ENCODE results near the gene MOCOS. TPM values are rescaled to one million over a fixed set of nuclear protein-coding genes. Genes with fewer than 3 reads are reported as not detected.
"Not testable (repeated sequence)": the region's sequence is repeated elsewhere in the genome, so short reads cannot be mapped to it uniquely, and the experiment has no call there.

Gene MOCOS
- polyA plus RNA-seq, 3 donors, result 1.1 to 4.7 (median 2.3) TPM

DNA sequence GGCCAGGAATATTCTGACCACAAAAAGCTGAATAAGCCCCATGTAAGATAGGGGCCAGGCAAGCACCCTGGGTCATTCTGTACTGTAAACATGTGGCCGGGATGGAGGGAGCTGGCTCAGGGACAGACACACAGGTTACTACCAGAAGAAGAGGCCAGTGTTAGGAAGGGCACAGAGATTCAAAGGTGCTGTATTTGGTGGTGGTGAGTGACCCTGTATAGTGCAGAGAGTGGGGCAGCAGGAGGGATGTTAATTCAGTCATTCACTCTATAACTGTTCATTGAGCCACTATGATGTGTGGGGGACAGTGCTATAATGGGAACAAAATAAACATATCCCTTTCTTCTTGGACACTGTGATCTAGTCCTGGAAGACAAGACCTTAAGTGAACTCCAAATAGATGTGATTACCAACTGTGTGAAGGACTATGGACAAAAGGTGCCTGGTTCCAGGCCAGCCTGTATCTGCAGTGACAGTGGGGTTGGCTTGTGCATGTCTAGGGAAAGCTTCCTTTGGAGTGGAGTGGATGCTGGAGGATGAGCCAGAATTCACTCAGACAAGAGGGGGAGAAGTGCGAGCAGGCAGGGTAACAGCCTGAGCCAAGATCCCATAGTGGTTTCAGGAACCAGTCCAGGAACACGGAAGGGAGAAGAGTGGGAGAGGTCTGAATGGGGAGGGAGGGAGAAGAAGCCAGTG lies 8.3 kb downstream of the MOCOS start:
- WGBS, 3 donors, result 57 to 80% (median 65%) methylated on average over 3 of the region's 3 CpGs

DNA sequence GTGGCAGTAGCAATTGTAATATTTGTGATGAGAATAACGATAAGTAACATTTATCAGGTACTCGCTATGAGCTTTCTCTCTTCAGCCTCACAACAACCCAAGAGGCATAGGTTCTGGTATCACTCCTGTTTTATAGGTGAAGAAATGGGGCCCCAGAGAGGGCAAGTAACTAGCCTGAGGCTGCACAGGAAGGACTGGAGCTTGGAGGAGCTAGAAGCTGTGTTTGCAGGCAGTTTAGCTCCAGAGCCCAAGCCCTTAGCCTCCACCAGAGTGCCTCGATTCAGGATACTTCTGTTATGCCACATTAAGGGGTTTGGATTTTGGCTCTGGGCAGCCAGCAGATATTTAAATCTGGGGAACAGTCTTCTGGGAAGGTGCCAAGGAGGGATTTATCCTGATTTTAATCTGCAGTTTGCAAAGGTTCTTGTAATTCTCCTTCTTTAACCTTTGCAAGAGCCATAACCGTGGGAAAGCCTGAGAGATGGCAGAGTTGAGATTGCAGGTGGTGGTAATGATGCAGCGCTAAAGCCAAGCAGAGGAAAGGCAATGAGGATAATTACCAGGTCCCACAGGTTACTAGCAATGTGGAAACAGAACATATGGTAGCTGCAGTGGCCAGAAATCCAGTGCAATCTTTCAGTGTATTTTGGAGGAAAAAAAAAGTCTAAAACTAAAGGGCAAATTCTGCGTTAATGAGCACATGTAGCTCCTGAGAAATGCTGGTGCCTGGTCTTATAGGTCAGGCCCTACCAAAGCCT lies 9.1 kb downstream of the MOCOS start:
- no peak overlapping the region for H3K27ac ChIP-seq (ENCODE audit: low read depth, low read length)
- WGBS, 3 donors, result 77 to 84% (median 81%) methylated on average over 6 of the region's 6 CpGs

More for the DNA sequence above, 8.3 kb downstream of the MOCOS start:
- H3K27ac ChIP-seq (ENCODE audit: low read depth, low read length), result no peak overlapping the region

DNA sequence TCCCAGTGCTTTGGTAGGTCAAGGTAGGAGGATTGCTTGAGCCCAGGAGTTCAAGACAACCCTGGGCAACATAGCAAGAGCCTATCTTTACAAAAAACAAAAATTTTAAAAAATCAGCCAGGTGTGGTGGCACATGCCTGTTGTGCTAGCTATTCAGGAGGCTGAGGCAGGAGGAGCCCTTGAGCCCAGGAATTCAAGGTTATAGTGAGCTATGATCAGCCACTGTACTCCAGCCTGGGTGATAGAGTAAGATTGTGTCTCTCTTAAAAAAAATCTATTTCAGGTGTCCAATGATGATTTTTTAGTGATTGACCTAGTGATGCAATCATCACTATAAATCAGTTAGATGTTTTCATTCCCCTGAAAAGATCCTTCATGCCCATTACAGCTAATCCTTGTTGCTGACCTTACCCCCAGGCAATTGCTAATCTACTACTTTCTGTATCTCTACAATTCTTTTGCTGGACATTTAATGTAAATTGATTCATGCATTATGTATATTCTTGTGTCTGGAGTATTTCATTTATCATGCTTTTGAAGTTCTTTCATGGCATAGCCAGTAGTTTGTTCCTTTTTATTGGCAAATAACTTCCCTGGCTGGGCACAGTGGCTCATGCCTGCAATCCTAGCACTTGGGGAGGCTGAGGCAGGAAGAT lies 10.3 kb downstream of the MOCOS start:
- no peak overlapping the region for H3K27ac ChIP-seq (ENCODE audit: low read depth, low read length)

DNA sequence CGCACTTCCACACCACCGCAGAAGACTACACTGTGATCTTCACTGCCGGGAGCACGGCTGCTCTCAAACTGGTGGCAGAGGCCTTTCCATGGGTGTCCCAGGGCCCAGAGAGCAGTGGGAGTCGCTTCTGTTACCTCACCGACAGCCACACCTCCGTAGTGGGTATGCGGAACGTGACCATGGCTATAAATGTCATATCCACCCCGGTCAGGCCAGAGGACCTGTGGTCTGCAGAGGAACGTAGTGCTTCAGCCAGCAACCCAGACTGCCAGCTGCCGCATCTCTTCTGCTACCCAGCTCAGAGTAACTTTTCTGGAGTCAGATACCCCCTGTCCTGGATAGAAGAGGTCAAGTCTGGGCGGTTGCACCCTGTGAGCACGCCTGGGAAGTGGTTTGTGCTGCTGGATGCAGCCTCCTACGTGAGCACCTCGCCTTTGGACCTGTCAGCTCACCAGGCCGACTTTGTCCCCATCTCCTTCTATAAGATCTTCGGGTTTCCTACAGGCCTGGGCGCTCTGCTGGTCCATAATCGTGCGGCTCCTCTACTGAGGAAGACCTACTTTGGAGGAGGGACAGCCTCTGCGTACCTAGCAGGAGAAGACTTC lies 12.5 kb downstream of the MOCOS start:
- H3K27ac ChIP-seq (ENCODE audit: low read depth, low read length), result no peak overlapping the region
- 87 to 90% (median 89%) methylated on average over 22 of the region's 22 CpGs for WGBS, 3 donors

DNA sequence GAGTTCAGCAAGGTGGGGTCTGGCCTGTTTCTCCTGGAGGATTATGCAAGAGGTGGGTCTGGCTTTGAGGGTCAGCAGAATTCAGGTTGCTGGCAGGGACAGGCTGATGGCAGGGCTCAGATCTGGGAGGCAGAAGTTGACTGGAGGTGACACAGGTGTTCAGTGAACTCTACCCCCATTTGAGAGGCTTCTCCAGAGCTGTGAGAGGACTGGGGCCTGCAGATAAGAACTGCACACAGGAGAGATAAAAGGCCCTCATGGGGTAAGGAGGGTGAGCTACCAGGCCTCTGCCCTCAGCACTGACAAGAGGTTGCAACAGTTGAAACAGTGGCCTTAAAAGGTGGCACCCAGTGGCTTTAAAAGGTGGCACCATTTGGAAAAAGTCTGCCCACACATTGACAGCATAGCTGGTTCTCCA lies 13.1 kb downstream of the MOCOS start:
- H3K27ac ChIP-seq (ENCODE audit: low read depth, low read length), result no peak overlapping the region

DNA sequence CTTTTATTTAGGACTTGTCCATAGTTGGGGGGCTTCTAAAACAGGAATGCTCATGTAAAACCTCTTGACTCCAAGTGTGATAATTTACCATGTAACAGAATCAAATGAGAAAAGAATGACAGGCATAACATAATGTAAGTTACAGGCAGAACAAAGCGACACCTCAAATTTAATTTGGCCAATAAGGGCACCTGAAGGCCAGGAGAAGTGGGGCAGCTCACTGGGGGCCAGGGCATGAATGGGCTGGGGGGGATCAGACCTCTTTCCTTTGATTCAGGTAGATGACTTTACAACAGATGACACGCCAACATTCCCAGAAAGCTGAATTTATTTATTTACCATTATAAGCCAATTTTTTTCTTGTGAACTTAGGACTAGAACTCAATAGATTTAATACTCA lies 14.5 kb downstream of the MOCOS start:
- 88 to 96% (median 95%) methylated on average over 2 of the region's 2 CpGs for WGBS, 3 donors
- H3K27ac ChIP-seq (ENCODE audit: low read depth, low read length), result no peak overlapping the region

DNA sequence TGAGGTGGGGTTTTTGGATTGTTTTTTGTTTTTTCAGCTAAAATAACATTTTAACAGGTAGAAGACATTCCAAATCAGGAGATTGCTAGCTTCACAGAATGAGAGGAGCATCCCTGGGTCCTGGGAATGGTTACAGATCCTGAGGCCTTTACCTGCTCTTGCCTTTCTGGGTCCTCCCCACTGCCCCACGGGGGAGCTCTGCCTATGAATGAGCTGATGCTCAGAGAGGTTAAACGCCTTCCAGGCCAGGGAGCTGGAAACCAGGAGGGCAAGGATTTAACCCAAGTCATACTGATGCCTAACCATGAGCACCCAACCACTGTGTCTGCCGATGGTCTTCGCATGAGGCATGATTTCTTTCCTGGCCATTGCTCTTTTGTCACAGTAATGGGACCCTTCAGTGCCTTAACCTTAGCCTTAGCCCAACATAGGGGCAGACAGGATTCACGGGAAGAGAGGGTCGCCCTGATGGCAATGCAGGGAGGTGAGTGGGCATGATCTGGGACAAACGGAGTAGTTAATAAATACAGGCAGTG lies 16.1 kb downstream of the MOCOS start:
- 75 to 84% (median 79%) methylated on average over 7 of the region's 7 CpGs for WGBS, 3 donors
- no peak overlapping the region for H3K27ac ChIP-seq (ENCODE audit: low read depth, low read length)

DNA sequence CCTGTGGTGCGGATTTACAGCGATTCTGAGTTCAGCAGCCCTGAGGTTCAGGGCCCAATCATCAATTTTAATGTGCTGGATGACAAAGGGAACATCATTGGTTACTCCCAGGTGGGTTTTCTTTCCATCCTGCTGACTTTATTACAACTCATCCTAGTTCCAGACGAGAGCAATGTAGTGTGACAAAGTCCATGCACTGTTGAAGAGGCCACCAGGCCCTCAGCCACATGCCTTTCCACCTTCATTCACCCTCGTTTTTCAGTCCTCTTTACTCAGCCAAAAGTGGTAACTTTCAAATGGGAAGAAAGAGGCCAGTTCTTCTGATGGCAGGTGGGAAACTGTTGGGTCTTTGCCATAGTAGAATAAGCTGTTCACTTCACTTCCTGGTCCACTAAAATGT lies 17.9 kb downstream of the MOCOS start:
- no peak overlapping the region for H3K27ac ChIP-seq (ENCODE audit: low read depth, low read length)
- WGBS, 3 donors, result 78 to 87% (median 82%) methylated on average over 4 of the region's 4 CpGs

DNA sequence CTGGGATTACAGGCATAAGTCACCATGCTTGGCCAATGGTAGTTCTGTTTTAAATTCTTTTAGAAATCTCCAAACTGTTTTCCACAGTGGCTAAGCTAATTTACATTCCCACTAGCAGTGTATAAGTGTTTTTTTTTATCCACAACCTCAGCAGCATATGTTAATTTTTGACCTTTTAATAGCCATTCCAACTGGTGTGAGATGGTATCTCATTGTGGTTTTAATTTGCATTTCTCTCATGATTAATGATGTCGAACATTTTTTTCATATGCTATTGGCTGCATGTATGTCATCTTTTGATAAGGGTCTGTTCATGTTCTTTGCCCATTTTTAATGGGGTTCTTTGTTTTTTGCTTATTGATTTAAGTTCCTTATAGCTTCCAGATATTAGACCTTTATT lies 20.0 kb downstream of the MOCOS start:
- WGBS, 3 donors, result 90 to 92% (median 91%) methylated on average over 1 of the region's 1 CpG
- H3K27ac ChIP-seq (ENCODE audit: low read depth, low read length), result no peak overlapping the region

DNA sequence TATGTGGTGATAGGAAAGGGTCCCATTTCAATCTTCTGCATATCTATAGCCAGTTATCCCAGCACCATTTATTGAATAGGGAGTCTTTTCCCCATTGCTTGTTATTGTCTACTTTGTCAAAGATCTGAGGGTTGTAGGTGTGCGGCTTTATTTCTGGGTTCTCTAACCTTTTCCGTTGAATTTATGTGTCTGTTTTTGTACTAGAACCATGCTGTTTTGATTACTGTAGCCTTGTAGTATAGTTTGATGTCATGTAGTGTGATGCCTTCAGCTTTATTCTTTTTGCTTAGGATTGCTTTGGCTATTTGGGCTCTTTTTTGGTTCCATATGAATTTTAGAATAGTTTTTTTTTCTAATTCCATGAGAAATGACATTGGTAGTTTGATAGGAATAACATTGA lies 20.7 kb downstream of the MOCOS start:
- not testable (repeated sequence) for H3K27ac ChIP-seq (ENCODE audit: low read depth, low read length)
- 92 to 97% (median 92%) methylated on average over 2 of the region's 2 CpGs for WGBS, 3 donors

DNA sequence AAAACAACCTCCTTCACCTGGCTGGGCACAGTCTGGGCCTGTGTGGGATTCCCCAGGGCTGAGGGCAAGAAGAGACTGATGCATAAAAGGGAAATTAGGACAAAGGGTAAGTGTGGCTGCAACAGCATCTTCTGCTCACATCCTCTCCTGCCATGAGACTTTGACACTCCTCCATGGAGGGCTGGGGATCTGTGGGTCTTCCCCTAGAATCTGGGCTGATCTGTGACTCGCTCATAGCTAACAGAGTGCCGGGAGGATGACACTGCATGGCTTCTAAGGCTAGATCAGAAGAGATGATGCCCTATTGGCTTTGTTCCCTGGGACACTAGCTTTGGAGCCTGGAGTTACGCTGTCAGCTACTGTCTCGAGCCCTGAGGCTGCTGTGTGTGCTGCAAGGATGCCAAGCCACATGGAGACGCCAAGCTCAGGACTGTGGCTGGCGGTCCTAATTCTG lies 24.3 kb downstream of the MOCOS start:
- no peak overlapping the region for H3K27ac ChIP-seq (ENCODE audit: low read depth, low read length)
- 80 to 83% (median 82%) methylated on average over 6 of the region's 6 CpGs for WGBS, 3 donors

DNA sequence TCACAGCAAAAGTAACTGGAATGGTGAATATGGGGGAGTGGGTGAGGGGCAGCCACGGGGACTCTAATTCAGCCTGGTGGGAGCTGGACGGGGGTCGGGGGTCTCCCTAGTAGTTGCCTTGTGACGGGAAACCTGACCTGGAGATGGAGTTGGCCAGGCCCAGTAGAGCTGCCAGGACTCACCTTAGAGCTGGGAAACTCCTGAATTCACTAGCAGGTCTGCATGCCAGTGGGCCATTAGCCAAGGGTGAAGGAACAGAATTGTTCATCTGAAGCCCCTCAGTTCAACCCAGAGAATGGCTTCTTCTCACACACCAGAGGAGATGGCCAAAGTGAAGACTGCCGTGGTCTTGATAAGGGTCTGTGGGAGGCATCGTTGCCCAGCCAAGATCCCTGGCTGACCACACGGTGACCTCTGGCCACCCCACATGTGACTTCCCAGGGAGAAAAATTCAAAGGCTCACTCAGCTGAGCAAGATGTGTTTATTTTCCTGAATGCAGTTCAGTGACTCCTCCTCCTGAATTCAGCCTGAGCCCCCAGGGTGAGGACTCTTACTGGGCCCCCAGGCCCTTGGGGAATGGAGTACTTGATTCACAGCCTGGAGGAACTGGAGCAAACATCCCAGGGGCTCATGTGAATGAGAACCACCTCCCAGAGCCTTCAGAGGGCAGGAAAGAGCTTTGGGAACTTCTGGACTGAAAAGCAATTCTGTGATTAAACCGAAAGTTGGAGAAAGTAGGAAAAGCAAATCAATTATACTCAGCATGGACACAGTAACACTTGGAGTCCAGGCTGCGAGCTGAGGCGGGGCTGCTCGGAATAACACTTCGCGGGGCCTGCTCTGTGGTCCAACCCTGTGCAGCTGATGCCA lies 25.2 kb downstream of the MOCOS start:
- 60 to 79% (median 60%) methylated on average over 13 of the region's 13 CpGs for WGBS, 3 donors
- no peak overlapping the region for H3K27ac ChIP-seq (ENCODE audit: low read depth, low read length)

DNA sequence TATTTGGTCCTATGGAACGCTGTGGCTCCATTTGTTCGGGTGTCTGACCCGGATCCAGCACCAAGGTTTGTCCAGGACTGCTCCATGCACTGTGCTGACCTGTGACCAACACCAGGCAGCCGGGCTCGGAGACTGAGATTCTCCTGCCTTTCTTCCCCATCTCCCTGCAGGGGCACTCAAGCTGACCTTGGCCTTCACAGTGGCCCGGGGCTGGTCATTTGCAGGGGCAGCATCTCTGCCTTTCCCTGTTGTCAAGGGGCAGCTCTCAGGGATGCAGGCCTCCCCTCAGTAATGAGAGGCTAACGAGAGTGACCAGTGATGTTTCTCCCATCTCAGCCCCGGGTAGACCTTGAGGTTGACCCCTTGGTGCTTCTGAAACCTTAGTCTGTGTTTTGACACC lies 27.5 kb downstream of the MOCOS start:
- H3K27ac ChIP-seq (ENCODE audit: low read depth, low read length), result no peak overlapping the region
- 86 to 92% (median 90%) methylated on average over 8 of the region's 8 CpGs for WGBS, 3 donors

DNA sequence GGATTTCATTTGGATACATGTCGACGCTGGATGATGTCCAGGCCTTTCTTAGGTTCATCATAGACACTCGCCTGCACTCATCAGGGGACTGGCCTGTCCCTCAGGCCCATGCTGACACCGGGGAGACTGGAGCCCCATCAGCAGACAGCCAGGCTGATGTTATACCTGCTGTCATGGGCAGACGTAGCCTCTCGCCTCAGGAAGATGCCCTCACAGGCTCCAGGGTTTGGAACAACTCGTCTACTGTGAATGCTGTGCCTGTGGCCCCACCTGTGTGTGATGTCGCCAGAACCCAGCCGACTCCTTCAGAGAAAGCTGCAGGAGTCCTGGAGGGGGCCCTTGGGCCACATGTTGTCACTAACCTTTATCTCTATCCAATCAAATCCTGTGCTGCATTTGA lies 28.3 kb downstream of the MOCOS start:
- H3K27ac ChIP-seq (ENCODE audit: low read depth, low read length), result no peak overlapping the region
- WGBS, 3 donors, result 80 to 89% (median 85%) methylated on average over 9 of the region's 9 CpGs

DNA sequence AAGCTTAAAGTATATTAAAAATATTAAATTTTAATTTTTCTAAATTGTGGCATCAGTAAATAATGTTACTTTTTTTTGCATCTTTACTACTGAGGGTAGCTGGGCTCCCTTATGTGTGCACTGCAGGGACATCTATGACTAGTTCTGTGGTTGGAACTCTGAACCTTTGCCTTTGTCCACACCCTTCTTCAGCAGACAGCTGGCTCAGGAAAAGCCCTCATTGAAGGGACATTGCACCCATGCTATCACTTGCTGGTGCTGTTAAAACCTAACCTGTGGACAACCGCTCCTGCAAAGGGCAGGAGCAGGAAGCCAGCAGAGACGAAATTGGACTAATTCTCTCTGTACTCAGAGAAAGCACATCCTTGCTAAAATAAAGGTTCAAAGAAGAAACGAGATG lies 30.1 kb downstream of the MOCOS start:
- no peak overlapping the region for H3K27ac ChIP-seq (ENCODE audit: low read depth, low read length)
- WGBS, 3 donors, result 82 to 88% (median 86%) methylated on average over 3 of the region's 3 CpGs

DNA sequence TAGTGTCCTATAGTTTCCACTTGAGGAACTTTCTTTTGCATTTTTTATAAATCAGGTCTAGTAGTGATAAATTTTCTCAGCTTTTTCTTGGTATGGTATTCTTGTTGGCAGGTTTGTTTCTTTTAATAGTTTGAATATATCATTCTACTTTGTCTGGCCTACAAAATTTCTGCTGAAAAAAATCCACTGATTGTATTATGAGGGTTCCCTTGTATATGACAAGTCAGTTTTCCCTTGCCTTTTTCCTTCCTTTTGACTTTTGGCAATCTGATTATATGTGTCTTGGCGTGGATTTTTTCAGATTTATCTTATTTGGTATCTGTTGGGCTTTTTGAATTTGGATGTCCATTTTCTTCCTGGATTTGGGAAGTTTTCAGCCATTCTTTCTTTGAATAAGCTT lies 41.9 kb downstream of the MOCOS start:
- 52 to 62% (median 57%) methylated on average over 1 of the region's 1 CpG for WGBS, 3 donors
- no peak overlapping the region for H3K27ac ChIP-seq (ENCODE audit: low read depth, low read length)

DNA sequence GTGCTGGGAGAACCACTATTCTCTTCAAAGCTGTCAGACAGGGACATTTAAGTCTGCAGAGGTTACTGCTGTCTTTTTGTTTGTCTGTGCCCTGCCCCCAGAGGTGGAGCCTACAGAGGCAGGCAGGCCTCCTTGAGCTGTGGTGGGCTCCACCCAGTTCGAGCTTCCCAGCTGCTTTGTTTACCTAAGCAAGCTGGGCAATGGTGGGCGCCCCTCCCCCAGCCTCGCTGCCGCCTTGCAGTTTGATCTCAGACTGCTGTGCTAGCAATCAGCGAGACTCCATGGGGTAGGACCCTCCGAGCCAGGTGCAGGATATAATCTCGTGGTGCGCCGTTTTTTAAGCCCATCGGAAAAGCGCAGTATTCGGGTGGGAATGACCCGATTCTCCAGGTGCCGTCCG lies 53.2 kb downstream of the MOCOS start:
- H3K27ac ChIP-seq (ENCODE audit: low read depth, low read length), result not testable (repeated sequence)
- 58 to 93% (median 87%) methylated on average over 4 to 13 of the region's 15 CpGs for WGBS, 3 donors

DNA sequence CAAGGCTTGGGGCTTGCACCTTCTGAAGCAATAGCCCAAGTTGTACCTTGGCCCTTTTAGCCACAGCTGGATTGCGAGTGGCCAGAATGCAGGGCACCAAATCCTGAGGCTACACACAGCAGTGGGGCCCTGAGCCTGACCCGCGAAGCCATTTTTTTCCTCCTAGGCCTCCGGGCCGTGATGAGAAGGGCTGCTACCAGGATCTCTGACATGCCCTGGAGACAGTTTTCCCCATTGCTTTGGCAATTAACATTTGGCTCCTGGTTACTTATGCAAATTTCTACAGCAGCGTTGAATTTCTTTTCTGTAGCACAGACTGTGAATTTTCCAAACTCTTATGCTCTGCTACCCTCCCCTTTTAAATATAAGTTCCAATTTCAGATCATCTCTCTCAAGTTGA lies 54.5 kb downstream of the MOCOS start:
- no peak overlapping the region for H3K27ac ChIP-seq (ENCODE audit: low read depth, low read length)
- 86 to 99% (median 94%) methylated on average over 6 of the region's 6 CpGs for WGBS, 3 donors
